Endothelial cell of umbilical vein (primary cell): Measurements from ENCODE around the gene CELF5. TPM values are rescaled to one million over a fixed set of nuclear protein-coding genes. Genes with fewer than 3 reads are reported as not detected.

ENCODE experiments used
- BruUV-seq: library from RNA; stranded (reverse); fragments of 400-500 nt; replicated peaks from 2 replicates; lab custom pipeline; 2021; lab: Mats Ljungman, UMichigan
- CTCF ChIA-PET: fragments of 300-600, 350-600 bp; sonication (Branson Sonifier 250); formaldehyde crosslinking; loops from one replicate; lab custom pipeline; 2021; ENCODE audit warnings: antibody characterized with exemption, inconsistent platforms; lab: Charles Lee
- POLR2A ChIA-PET: fragments of 300-600, 350-600 bp; sonication (Branson Sonifier 250); formaldehyde crosslinking; loops from one replicate; lab custom pipeline; 2021; ENCODE audit warnings: antibody characterized with exemption, inconsistent platforms; lab: Charles Lee
- DNase-seq: peaks from one replicate; pipeline ENCODE4 v3.0.0-alpha.2; 2011; ENCODE audit warnings: low read depth, low spot score
- FAIRE-seq: peaks from 2 replicates; lab custom pipeline; 2011; peaks lifted over from hg19 to GRCh38; lab: Jason Lieb, UNC
- H2AFZ ChIP-seq: 2 replicates; pipeline ENCODE4 v1.6.0; 2012; ENCODE audit warnings: low read depth, low read length, control low read depth, inconsistent platforms
- H3K27ac ChIP-seq: 2 replicates; pipeline ENCODE4 v1.5.1; 2011; ENCODE audit warnings: low read depth, mild to moderate bottlenecking, control low read depth, low read length, moderate library complexity; ENCODE audit not compliant: insufficient read depth
- H3K27me3 ChIP-seq, 2 experiments: 2 replicates each; pipeline versions ENCODE4 v1.6.0 to v1.6.1; 2011; ENCODE audit warnings: low read length in 2 of 2, mixed read lengths in 1 of 2; ENCODE audit not compliant: control insufficient read depth in 2 of 2, insufficient read depth in 2 of 2
- H3K36me3 ChIP-seq, 2 experiments: 2 replicates in 1 of 2; 3 replicates in 1 of 2; pipeline ENCODE4 v1.5.1; 2011; ENCODE audit warnings: low read length in 2 of 2, mild to moderate bottlenecking in 1 of 2, moderate library complexity in 1 of 2; ENCODE audit not compliant: control insufficient read depth in 2 of 2, insufficient read depth in 2 of 2; ENCODE audit errors: extremely low read depth in 1 of 2
- H3K4me1 ChIP-seq: 3 replicates; pipeline ENCODE4 v1.5.1; 2011; ENCODE audit warnings: mild to moderate bottlenecking, low read length; ENCODE audit not compliant: control insufficient read depth, insufficient read depth; ENCODE audit errors: extremely low read depth
- H3K4me2 ChIP-seq: 2 replicates; pipeline ENCODE4 v1.6.1; 2011; ENCODE audit warnings: low read length, control low read depth, mixed read lengths; ENCODE audit not compliant: insufficient read depth
- H3K4me3 ChIP-seq, 3 experiments: fragments of 200-600 bp in 1 of 3; sonication (generic), shearing (Covaris generic) in 1 of 3; replicated peaks in 1 of 3; 2 replicates each; pipeline ENCODE4 v1.5.1; 2011 to 2016; ENCODE audit warnings: control low read depth in 3 of 3, low read length in 3 of 3, mild to moderate bottlenecking in 2 of 3, inconsistent platforms in 1 of 3, low read depth in 1 of 3, moderate library complexity in 1 of 3; ENCODE audit not compliant: insufficient read depth in 1 of 3
- H3K79me2 ChIP-seq: 2 replicates; pipeline ENCODE4 v1.6.0; 2012; ENCODE audit warnings: low read length, inconsistent platforms; ENCODE audit not compliant: control insufficient read depth, insufficient read depth
- H3K9ac ChIP-seq: replicated peaks from 2 replicates; pipeline ENCODE3; 2011; ENCODE audit warnings: low read length, control low read depth; ENCODE audit not compliant: insufficient read depth; ENCODE audit errors: extremely low read depth
- H3K9me1 ChIP-seq: replicated peaks from 3 replicates; pipeline ENCODE4 v1.6.0; 2011; ENCODE audit warnings: mild to moderate bottlenecking, low read length; ENCODE audit not compliant: control insufficient read depth, insufficient read depth; ENCODE audit errors: extremely low read depth
- H3K9me3 ChIP-seq: replicated peaks from 2 replicates; pipeline ENCODE4 v1.5.1; 2012; ENCODE audit warnings: low read length, inconsistent platforms; ENCODE audit not compliant: control insufficient read depth, insufficient read depth
- H4K20me1 ChIP-seq: replicated peaks from 2 replicates; pipeline ENCODE3; 2011; ENCODE audit warnings: mild to moderate bottlenecking, low read length; ENCODE audit not compliant: control insufficient read depth, insufficient read depth; ENCODE audit errors: extremely low read depth
- CTCF ChIP-seq, 2 donors: IDR thresholded peaks; 1 replicate in 1 of 2; 2 replicates in 1 of 2; pipeline ENCODE4 v1.5.1; 2011; ENCODE audit warnings: low read length in 2 of 2, mild to moderate bottlenecking in 2 of 2, moderate library complexity in 2 of 2, control low read depth in 1 of 2, inconsistent platforms in 1 of 2, low read depth in 1 of 2; ENCODE audit not compliant: insufficient read depth in 1 of 2; ENCODE audit errors: extremely low read depth in 1 of 2
- EZH2 ChIP-seq: IDR thresholded peaks from 2 replicates; pipeline ENCODE4 v1.6.1; 2012; ENCODE audit warnings: borderline replicate concordance, low read depth, mild to moderate bottlenecking, moderate library complexity, low read length, inconsistent platforms; ENCODE audit not compliant: severe bottlenecking
- FOS ChIP-seq: IDR thresholded peaks from 2 replicates; pipeline ENCODE4 v1.6.1; 2011; ENCODE audit warnings: mild to moderate bottlenecking, low read length, moderate library complexity, borderline replicate concordance; ENCODE audit not compliant: insufficient read depth
- GATA2 ChIP-seq: IDR thresholded peaks from 2 replicates; pipeline ENCODE4 v1.7.0; 2011; ENCODE audit warnings: low read depth, mild to moderate bottlenecking, moderate library complexity, mixed read lengths, low read length; ENCODE audit not compliant: insufficient read length, insufficient read depth
- JUN ChIP-seq: IDR thresholded peaks from 2 replicates; pipeline ENCODE4 v1.6.1; 2011; ENCODE audit warnings: borderline replicate concordance, low read depth; ENCODE audit not compliant: insufficient read length, insufficient read depth
- MAX ChIP-seq: IDR thresholded peaks from 2 replicates; pipeline ENCODE4 v1.6.1; 2011; ENCODE audit not compliant: insufficient read depth, insufficient read length
- MYC ChIP-seq: IDR thresholded peaks from one replicate; pipeline ENCODE4 v1.6.1; 2011; ENCODE audit warnings: mild to moderate bottlenecking, low read depth, low read length
- POLR2AphosphoS5 ChIP-seq: IDR thresholded peaks from 2 replicates; pipeline ENCODE4 v1.6.1; 2012; ENCODE audit warnings: low read depth, mild to moderate bottlenecking, control low read depth, low read length, moderate library complexity; ENCODE audit not compliant: insufficient read depth
- dilution Hi-C: fragments of 300-500 bp; cut with MboI; formaldehyde crosslinking; loops from one replicate; pipeline ENCODE4 v1.15.0; 2019; ENCODE audit warnings: low sequenced_read_pairs; ENCODE audit not compliant: extremely low pct_ligation_motif_present
- intact Hi-C: fragments of 100-400 bp; cut with micrococcal nuclease; formaldehyde crosslinking; loops from one replicate; pipeline ENCODE4 v1.10.0; 2022
- polyA plus RNA-seq, 4 experiments: library from polyadenylated mRNA; depleted of rRNA in 3 of 4; stranded (reverse) in 3 of 4; unstranded in 1 of 4; fragments of >200 nt; gene quantifications; 2 replicates each; pipeline versions ENCODE4 v1.2.1 to v1.2.3, GENCODE V29; 2011 to 2012; ENCODE audit warnings: missing spikeins in 1 of 4
- total RNA-seq: library from RNA; stranded (reverse); gene quantifications from 2 replicates; pipeline ENCODE4 v1.2.3, GENCODE V29; 2021

The CELF5 gene
- total and polyA plus RNA-seq, 2 donors (not counting 3 experiments of a cell fraction or from before 2014, with no cell fraction given) = not detected

GRCh38 chr19:3323026-3323425 is 98.6 kb downstream of the CELF5 start:
- H3K4me3 ChIP-seq = no peak overlapping the region
- H3K79me2 ChIP-seq = no peaks in the 10 kb centered on the region
- H3K4me1 ChIP-seq = no peaks in the 10 kb centered on the region
- H3K27me3 ChIP-seq = peaks cover 0 to 1% of the 10 kb centered on the region in 2 experiments
- H2AFZ ChIP-seq = no peak overlapping the region
- H3K4me2 ChIP-seq = no peak overlapping the region
- H4K20me1 ChIP-seq = no peaks in the 10 kb centered on the region
- ChIA-PET POLR2A (no interaction called here), CTCF (interaction anchor here (0.9 to 1.7 kb wide), 5 partner anchors 18 to 162 kb away, joined by 3 to 10 read pairs (median 6); no protein-coding TSS in a partner anchor)
- no TSS peak for BruUV-seq
- H3K27ac ChIP-seq = no peak overlapping the region
- FAIRE-seq (no peak), DNase-seq (no peak)
- TF ChIP-seq JUN = no peak
- TF ChIP-seq CTCF (IDR thresholded peaks at IDR 0.05; ENCODE audit: extremely low read depth in 1 of 2, insufficient read depth in 1 of 2, low read depth in 1 of 2, low read length in 2 of 2) = no peak
- no peak for TF ChIP-seq MAX
- no peak for TF ChIP-seq MYC
- no peak for TF ChIP-seq FOS
- no peak for TF ChIP-seq POLR2AphosphoS5
- no peak for TF ChIP-seq EZH2
- no peak for TF ChIP-seq GATA2
- no peak overlapping the region for H3K9ac ChIP-seq
- intact Hi-C loops (no loop called here), dilution Hi-C loops (no loop called here)
- no peaks in the 10 kb centered on the region for H3K36me3 ChIP-seq
- no peaks in the 10 kb centered on the region for H3K9me3 ChIP-seq
- no peaks in the 10 kb centered on the region for H3K9me1 ChIP-seq
